MV-4-11 (cell line): ENCODE measurements around the gene BMPR1B.
"Not testable (repeated sequence)": the region's sequence is repeated elsewhere in the genome, so short reads cannot be mapped to it uniquely, and the experiment has no call there.

ENCODE experiments used
- DNase-seq: peaks from one replicate; lab custom pipeline; 2025; lab: John Stamatoyannopoulos, UW

BMPR1B gene

GRCh38 chr4:94763005-94763404, 5.2 kb downstream of the BMPR1B start:
- DNase-seq = no peak

- DNase-seq = no peak
Measured at GRCh38 chr4:94763500-94763899, 5.7 kb downstream of the BMPR1B start.

DNA sequence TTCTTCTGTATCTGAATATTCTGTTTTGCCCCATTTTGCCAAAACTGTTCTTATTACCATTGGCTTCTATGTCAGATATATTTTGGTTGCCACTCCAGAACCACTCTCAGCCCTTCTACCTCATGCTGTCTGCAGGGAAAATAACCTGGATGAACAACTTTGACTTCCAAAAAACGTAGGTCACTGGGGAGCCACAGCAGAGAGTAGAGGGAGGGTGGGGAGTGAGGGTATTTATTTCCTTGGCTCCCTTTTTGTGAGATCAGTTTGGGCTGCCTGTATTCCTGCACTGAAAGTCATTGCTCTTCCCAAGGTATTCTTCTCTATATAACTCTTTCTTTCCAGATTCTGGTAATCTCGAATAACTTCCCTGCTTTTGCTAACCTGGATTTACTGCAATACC, 6.3 kb downstream of the BMPR1B start:
- no peak for DNase-seq

DNA sequence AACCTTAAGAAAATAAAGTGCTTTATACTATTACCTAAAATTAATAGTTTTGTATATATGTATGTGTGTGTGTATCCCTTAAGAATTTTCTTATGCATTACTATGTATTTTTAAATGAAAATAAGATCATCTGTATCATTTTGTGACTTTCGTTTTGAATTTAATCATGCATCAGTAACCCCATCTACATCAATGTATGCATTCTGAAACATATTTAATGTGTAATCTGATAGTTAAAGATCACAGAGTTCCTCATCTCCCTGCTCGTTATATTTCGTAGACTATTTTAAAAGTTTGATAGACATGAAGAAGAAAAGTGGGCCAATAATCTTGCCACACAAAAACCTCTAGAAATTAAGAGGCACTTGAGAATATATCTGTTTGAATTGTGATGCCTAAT, 7.4 kb downstream of the BMPR1B start:
- no peak for DNase-seq

- no peak for DNase-seq
Measured at GRCh38 chr4:94765648-94766047, 7.9 kb downstream of the BMPR1B start.

- DNase-seq = no peak
Measured at GRCh38 chr4:94766856-94767255, 9.1 kb downstream of the BMPR1B start.

DNA sequence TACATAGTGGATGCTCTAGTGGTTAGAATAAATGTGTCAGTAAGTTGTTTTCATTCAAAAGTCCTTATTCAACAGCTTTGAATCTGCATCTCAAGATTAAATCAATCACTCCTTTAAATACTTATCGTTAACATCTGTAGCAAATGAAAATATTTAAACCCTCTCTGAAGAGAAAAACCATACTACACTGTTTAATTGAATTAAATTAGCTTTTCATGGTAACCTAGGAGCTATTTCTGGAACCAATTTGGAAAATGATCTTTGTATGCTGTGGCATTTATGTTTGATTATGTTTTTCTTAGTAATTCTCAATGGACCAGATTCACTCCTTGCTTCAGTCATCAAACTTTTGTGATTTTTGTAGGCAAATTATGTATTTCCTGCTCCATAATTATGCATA, 9.7 kb downstream of the BMPR1B start:
- no peak for DNase-seq

DNA sequence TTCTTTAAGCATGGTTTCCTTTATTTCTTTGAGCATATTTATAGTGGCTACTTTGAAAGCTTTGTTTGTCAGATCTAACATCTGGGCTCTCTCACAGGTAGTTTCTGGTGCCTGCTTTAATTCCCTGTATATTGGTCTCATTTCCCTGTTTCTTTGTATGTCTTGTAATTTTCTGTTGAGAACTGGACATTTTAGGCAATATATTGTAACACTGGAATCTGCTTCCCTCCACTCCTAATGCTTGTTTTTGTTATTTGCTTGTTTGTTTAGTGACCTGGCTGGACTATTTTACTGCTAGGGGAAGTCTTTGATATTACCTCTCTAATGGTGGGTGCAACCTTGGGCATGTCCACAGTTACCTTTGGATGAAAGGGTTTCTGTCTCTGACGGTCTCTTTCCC, 25.0 kb downstream of the BMPR1B start:
- no peak for DNase-seq

GRCh38 chr4:94791701-94792100, 33.9 kb downstream of the BMPR1B start:
- no peak for DNase-seq

DNA sequence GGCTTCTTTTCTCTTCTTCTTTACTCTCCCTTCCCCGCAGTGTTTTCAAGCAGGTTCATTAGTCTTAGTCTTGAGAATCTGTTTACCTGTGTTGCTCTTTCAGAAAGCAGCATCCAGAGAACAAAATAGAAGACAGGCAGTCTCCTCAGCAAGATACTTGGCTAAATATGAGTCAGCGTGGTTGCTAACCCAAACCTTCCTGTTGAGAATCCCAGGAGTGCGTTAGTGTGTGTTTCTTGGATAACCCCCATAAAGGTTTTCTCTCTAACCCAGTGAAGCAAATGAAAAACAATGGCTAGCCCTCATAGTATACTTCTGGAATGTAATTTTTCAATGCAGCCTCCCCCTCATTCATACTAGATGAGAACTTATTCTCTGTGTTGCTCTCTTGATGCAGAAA, 41.1 kb downstream of the BMPR1B start:
- no peak for DNase-seq

GRCh38 chr4:94801016-94801415, 43.3 kb downstream of the BMPR1B start:
- no peak for DNase-seq

- no peak for DNase-seq
Measured at GRCh38 chr4:94802091-94802490, 44.3 kb downstream of the BMPR1B start.

- DNase-seq = no peak
Measured at GRCh38 chr4:94803181-94803580, 45.4 kb downstream of the BMPR1B start.

DNA sequence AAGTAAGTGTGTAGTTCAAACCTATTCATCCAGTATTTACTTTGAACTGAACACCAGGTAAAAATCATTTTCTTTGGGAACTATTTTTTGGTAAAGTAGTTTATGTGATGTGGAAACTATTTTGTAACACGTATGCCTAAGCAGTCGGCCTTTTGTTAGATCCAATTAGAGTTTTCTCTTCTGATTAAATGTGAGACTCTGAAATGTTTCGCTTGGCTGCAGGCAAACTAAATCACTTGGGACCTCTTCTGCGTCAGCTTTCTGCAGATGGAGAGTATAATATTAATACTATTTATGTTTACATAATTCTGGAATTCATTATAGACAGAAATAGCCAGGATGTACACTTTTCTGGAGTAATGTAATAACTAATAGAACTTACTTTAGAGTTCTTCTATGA, 46.9 kb downstream of the BMPR1B start:
- DNase-seq = no peak

DNA sequence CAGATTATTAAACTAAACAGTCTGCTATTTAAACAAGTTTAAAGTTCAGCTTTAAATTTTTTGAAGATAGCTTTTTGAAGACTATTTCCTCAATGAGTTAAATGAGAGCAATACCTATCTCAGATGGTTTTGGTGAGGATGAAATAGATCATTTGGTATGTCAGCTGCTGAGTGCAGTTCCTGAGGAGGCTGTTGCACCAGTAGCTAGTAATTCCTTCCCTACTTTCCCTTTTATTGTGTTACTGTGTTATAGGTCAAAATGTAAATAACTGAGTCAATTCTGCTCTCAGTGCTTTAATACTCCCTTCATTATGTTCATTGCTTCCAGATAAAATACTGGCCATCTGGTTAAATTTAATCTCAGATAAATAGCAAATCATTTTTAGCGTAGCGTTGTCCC, 48.6 kb downstream of the BMPR1B start:
- DNase-seq = no peak

GRCh38 chr4:94811643-94812042, 53.9 kb downstream of the BMPR1B start:
- no peak for DNase-seq

- no peak for DNase-seq
Measured at GRCh38 chr4:94813221-94813620, 55.5 kb downstream of the BMPR1B start.

DNA sequence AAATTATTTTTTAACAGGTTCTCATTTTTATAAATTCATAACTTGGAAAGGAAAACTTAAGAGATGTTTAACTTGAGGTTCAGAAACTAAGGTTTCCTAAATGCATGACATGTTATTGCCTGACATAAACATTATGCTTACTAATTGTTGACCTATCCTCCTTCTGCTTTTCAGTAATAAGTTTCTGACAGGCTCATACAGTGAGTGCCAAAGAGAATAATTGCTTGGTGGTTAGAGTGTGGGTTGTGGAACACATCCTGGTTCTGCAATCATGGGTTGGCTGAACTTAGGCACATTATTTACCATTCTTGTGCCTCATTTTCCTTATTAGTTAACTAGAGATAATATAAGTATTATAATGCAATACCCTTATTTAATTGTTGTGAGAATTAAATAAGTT, 56.5 kb downstream of the BMPR1B start:
- no peak for DNase-seq

DNA sequence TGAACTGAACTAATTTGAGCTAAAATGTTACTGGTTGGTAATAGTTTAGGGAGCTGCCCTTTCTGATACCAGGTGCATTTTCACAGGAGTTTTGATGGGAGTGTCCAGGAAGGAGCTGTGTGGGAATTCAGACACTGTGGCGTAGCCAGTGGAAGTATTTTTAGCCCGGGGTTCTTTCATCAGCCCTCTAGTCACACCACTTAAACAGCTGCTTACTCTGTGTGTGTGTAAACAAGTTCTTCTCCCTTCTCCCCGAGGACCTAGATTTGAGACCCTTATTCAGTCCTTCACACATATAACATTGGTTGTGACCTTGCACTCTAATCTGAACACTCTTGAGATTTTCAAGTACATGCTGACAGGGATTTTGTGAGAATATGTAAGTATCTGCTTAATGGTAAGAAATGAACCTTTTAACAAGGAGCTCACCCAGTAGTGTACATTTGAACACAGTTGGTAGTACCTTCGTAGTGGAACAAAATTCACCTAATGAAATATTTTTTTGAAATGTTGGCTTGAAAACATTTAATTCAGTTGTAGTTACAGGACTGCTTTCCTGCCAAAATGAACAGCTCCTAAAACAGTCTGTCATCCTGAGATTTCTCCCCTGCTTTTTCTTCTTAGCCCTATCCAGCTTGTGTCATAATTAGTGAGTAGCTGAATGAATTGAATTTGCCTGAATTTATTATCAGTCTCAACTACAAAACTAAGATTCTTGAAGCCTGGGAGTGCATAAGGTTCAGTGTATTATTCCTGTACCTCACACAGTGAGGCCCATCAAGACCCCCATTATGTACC, 61.8 kb downstream of the BMPR1B start:
- DNase-seq = no peak

DNA sequence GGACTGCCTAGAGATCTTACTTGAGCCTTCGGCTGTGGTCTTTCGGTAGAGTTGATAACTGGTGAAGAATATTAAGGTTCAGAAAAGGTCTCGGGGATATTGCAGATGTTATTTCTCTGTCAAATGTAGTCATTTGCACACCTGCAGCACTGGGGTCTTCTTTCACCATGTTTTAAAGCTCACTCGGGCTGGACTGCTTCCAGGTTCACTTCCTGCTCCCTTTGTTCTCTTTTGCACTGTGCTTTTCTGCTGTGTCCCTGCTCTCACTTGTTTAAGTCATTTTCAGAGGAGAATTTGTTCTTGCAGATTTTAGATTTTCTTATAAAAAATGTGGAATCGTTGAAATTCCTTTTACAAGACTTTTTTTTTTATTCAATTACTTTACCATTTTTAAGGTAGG, 68.5 kb downstream of the BMPR1B start:
- no peak for DNase-seq

GRCh38 chr4:94827481-94828110, 69.8 kb downstream of the BMPR1B start:
- DNase-seq = no peak

DNA sequence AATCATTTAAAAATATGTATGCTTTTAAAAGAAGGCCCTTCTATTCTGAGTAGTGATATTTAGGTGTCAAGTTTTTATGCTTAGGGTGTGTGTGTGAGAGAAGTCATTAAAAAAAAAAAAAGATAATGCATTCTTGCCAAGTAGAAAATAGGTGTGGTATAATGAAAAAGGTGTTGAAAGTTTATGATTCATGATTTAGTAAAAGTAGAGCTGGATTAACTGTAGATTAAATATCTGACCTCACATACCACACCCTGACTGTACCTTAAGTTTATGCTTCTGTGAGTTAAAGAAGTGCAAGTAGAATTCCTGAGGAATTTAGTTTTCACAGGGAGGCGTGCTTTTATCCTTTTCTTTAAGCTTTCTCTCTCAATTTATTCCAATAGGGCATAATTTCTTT, 71.1 kb downstream of the BMPR1B start:
- DNase-seq = no peak

- DNase-seq = no peak
Measured at GRCh38 chr4:94831607-94832006, 73.9 kb downstream of the BMPR1B start.

- not testable (repeated sequence) for DNase-seq
Measured at GRCh38 chr4:94832329-94832728, 74.6 kb downstream of the BMPR1B start.
